Measurements from ENCODE around the gene TMEM126B. TPM values are rescaled to one million over a fixed set of nuclear protein-coding genes. Genes with fewer than 3 reads are reported as not detected.

TMEM126B gene
- total and polyA plus RNA-seq, 2 of the 13 experiments (the other 11 are each of a cell fraction or from before 2014, with no cell fraction given) = 33.6 to 54.8 TPM

DNA sequence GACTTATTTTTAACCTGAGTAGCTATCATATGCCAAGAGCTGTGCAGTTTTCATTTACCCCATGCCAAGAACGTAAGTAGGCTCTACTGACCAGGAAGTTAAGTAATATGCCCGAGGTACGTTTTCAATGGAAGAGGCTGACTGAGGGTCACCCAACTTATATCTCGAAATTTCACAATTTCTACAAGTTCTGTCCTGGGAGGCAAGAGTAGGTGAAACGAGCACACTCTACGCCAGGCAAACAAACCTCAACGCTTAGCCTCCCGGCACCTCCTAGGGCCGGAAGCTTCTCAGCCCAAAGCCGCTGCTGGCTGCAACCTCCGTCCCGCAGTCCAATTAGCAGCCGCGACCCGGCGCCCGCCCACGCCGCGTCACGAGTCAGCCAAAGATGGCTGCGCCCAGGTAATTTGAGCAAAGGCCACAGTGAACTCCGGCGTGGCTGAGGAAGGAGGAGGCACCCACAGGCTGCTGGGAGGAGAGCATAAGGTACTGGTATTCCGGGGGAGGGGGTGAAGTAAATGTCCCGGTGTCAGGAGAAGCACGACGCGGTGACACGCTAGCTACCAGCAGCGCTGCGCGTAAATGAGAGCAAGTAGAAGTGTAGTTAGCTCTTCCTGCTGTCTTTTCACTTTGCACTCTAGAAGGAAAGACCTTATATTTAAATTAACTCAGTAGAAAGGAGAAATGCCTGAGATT lies 19.4 kb downstream of the TMEM126B start, which contains the start of gene TMEM126A (continued):
- TF ChIP-seq HNRNPUL1 (IDR thresholded peaks at IDR 0.05; ENCODE audit: low read depth, low read length) (no peak), SRSF9 (IDR thresholded peaks at IDR 0.05; ENCODE audit: borderline replicate concordance, insufficient read depth, low read depth, low read length, poor library complexity, severe bottlenecking) (no peak), ZNF274 (CRISPR knock-in tag; IDR thresholded peaks at IDR 0.05) (no peak), SOX5 (CRISPR knock-in tag; IDR thresholded peaks at IDR 0.05; ENCODE audit: borderline replicate concordance) (peak; percentile 18; the same call in 1 of the 2 replicates), RBAK (CRISPR knock-in tag; IDR thresholded peaks at IDR 0.05) (no peak), RBFOX2 (IDR thresholded peaks at IDR 0.05; ENCODE audit: low read depth, low read length) (peak; percentile 91), ZNF768 (CRISPR knock-in tag; IDR thresholded peaks at IDR 0.05) (0 out of 2 replicates have a peak, but pooled peaks have one; percentile 47), ZNF724P (CRISPR knock-in tag; IDR thresholded peaks at IDR 0.05; ENCODE audit: borderline replicate concordance) (peak; percentile 77; the same call in 1 of the 2 replicates), ZNF326 (CRISPR knock-in tag; IDR thresholded peaks at IDR 0.05; ENCODE audit: borderline replicate concordance) (no peak), HNRNPLL (IDR thresholded peaks at IDR 0.05; ENCODE audit: low read depth, low read length, poor library complexity, severe bottlenecking) (peak; percentile 84), ZNF83 (CRISPR knock-in tag; IDR thresholded peaks at IDR 0.05; ENCODE audit: borderline replicate concordance) (no peak), ZNF746 (CRISPR knock-in tag; IDR thresholded peaks at IDR 0.05) (no peak), ZSCAN30 (CRISPR knock-in tag; IDR thresholded peaks at IDR 0.05) (peak; percentile 21; the same call in 1 of the 2 replicates), ZFX (CRISPR knock-in tag; IDR thresholded peaks at IDR 0.05; ENCODE audit: low read depth) (peak; percentile 93)
- TF ChIP-seq, protein P1, sequence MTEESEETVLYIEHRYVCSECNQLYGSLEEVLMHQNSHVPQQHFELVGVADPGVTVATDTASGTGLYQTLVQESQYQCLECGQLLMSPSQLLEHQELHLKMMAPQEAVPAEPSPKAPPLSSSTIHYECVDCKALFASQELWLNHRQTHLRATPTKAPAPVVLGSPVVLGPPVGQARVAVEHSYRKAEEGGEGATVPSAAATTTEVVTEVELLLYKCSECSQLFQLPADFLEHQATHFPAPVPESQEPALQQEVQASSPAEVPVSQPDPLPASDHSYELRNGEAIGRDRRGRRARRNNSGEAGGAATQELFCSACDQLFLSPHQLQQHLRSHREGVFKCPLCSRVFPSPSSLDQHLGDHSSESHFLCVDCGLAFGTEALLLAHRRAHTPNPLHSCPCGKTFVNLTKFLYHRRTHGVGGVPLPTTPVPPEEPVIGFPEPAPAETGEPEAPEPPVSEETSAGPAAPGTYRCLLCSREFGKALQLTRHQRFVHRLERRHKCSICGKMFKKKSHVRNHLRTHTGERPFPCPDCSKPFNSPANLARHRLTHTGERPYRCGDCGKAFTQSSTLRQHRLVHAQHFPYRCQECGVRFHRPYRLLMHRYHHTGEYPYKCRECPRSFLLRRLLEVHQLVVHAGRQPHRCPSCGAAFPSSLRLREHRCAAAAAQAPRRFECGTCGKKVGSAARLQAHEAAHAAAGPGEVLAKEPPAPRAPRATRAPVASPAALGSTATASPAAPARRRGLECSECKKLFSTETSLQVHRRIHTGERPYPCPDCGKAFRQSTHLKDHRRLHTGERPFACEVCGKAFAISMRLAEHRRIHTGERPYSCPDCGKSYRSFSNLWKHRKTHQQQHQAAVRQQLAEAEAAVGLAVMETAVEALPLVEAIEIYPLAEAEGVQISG (CRISPR knock-in tag; IDR thresholded peaks at IDR 0.05) = peak; percentile 86
- TF ChIP-seq, protein P2, sequence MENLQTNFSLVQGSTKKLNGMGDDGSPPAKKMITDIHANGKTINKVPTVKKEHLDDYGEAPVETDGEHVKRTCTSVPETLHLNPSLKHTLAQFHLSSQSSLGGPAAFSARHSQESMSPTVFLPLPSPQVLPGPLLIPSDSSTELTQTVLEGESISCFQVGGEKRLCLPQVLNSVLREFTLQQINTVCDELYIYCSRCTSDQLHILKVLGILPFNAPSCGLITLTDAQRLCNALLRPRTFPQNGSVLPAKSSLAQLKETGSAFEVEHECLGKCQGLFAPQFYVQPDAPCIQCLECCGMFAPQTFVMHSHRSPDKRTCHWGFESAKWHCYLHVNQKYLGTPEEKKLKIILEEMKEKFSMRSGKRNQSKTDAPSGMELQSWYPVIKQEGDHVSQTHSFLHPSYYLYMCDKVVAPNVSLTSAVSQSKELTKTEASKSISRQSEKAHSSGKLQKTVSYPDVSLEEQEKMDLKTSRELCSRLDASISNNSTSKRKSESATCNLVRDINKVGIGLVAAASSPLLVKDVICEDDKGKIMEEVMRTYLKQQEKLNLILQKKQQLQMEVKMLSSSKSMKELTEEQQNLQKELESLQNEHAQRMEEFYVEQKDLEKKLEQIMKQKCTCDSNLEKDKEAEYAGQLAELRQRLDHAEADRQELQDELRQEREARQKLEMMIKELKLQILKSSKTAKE (CRISPR knock-in tag; IDR thresholded peaks at IDR 0.05; ENCODE audit: borderline replicate concordance) = no peak
- TF ChIP-seq, protein P3, sequence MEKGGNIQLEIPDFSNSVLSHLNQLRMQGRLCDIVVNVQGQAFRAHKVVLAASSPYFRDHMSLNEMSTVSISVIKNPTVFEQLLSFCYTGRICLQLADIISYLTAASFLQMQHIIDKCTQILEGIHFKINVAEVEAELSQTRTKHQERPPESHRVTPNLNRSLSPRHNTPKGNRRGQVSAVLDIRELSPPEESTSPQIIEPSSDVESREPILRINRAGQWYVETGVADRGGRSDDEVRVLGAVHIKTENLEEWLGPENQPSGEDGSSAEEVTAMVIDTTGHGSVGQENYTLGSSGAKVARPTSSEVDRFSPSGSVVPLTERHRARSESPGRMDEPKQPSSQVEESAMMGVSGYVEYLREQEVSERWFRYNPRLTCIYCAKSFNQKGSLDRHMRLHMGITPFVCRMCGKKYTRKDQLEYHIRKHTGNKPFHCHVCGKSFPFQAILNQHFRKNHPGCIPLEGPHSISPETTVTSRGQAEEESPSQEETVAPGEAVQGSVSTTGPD (CRISPR knock-in tag; IDR thresholded peaks at IDR 0.05) = no peak
- TF ChIP-seq, protein P4, sequence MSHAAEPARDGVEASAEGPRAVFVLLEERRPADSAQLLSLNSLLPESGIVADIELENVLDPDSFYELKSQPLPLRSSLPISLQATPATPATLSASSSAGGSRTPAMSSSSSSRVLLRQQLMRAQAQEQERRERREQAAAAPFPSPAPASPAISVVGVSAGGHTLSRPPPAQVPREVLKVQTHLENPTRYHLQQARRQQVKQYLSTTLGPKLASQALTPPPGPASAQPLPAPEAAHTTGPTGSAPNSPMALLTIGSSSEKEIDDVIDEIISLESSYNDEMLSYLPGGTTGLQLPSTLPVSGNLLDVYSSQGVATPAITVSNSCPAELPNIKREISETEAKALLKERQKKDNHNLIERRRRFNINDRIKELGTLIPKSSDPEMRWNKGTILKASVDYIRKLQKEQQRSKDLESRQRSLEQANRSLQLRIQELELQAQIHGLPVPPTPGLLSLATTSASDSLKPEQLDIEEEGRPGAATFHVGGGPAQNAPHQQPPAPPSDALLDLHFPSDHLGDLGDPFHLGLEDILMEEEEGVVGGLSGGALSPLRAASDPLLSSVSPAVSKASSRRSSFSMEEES (CRISPR knock-in tag; IDR thresholded peaks at IDR 0.05) = peak; percentile 73
- TF ChIP-seq, protein P5, sequence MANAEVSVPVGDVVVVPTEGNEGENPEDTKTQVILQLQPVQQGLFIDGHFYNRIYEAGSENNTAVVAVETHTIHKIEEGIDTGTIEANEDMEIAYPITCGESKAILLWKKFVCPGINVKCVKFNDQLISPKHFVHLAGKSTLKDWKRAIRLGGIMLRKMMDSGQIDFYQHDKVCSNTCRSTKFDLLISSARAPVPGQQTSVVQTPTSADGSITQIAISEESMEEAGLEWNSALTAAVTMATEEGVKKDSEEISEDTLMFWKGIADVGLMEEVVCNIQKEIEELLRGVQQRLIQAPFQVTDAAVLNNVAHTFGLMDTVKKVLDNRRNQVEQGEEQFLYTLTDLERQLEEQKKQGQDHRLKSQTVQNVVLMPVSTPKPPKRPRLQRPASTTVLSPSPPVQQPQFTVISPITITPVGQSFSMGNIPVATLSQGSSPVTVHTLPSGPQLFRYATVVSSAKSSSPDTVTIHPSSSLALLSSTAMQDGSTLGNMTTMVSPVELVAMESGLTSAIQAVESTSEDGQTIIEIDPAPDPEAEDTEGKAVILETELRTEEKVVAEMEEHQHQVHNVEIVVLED (CRISPR knock-in tag; IDR thresholded peaks at IDR 0.05; ENCODE audit: borderline replicate concordance) = peak; percentile 58
